GM23338 (cell line): ENCODE measurements around the gene HMGCS2. TPM values are rescaled to one million over a fixed set of nuclear protein-coding genes. Genes with fewer than 3 reads are reported as not detected.

ENCODE experiments used
- ATAC-seq: fragments of 200-7000 bp; cut with Tn5 transposase; 3 replicates; pipeline ENCODE4 v1.9.1; 2020
- DNase-seq: peaks from one replicate; pipeline ENCODE4 v3.0.0-alpha.2; 2015; ENCODE audit warnings: low spot score
- H2AFZ ChIP-seq: fragments of 200-600 bp; sonication (generic); 2 replicates; pipeline ENCODE4 v1.8.0; 2016; ENCODE audit warnings: antibody characterized with exemption, mild to moderate bottlenecking, moderate library complexity
- H3F3A ChIP-seq: fragments of 200-600 bp; sonication (generic); replicated peaks from 2 replicates; pipeline ENCODE4 v1.8.0; 2017; ENCODE audit warnings: antibody characterized with exemption, mixed run types, low read depth
- H3K27ac ChIP-seq: fragments of 200-600 bp; sonication (generic); 2 replicates; pipeline ENCODE4 v1.6.1; 2016; ENCODE audit warnings: low read depth
- H3K27me3 ChIP-seq: fragments of 200-600 bp; sonication (generic); 2 replicates; pipeline ENCODE4 v1.8.0; 2016; ENCODE audit warnings: mild to moderate bottlenecking, mixed run types, moderate library complexity; ENCODE audit not compliant: insufficient read depth
- H3K36me3 ChIP-seq: fragments of 200-600 bp; sonication (generic); 2 replicates; pipeline ENCODE4 v1.8.0; 2016; ENCODE audit warnings: mild to moderate bottlenecking; ENCODE audit not compliant: insufficient read depth
- H3K4me1 ChIP-seq: fragments of 200-600 bp; sonication (generic); 2 replicates; pipeline ENCODE4 v1.8.0; 2016; ENCODE audit warnings: mild to moderate bottlenecking, moderate library complexity; ENCODE audit not compliant: insufficient read depth
- H3K4me2 ChIP-seq: fragments of 200-600 bp; sonication (generic); 2 replicates; pipeline ENCODE4 v1.7.1; 2017; ENCODE audit warnings: mixed run types
- H3K4me3 ChIP-seq: fragments of 200-600 bp; sonication (generic); 2 replicates; pipeline ENCODE4 v1.6.1; 2016; ENCODE audit warnings: mixed run types
- H3K79me2 ChIP-seq: fragments of 200-600 bp; sonication (generic); replicated peaks from 2 replicates; pipeline ENCODE4 v1.8.0; 2017; ENCODE audit warnings: mild to moderate bottlenecking; ENCODE audit not compliant: insufficient read depth
- H3K9me2 ChIP-seq: fragments of 200-600 bp; sonication (generic); 2 replicates; pipeline ENCODE4 v1.8.0; 2017; ENCODE audit not compliant: insufficient read depth
- H4K20me1 ChIP-seq: fragments of 200-600 bp; sonication (generic); replicated peaks from 2 replicates; pipeline ENCODE4 v1.8.0; 2017; ENCODE audit warnings: mild to moderate bottlenecking; ENCODE audit not compliant: insufficient read depth
- H3K27ac Mint-ChIP-seq: 2 replicates; pipeline ENCODE4 v1.8.0; 2020; ENCODE audit warnings: inconsistent platforms, mild to moderate bottlenecking, moderate library complexity, mixed read lengths
- H3K27me3 Mint-ChIP-seq: 3 replicates; pipeline ENCODE4 v1.8.0; 2022; ENCODE audit warnings: low read depth, mild to moderate bottlenecking, moderate library complexity, mixed read lengths, inconsistent platforms; ENCODE audit not compliant: insufficient read depth, poor library complexity
- H3K36me3 Mint-ChIP-seq: 3 replicates; pipeline ENCODE4 v1.8.0; 2021; ENCODE audit warnings: low read depth, mild to moderate bottlenecking, inconsistent platforms, moderate library complexity, mixed read lengths
- H3K4me1 Mint-ChIP-seq: 3 replicates; pipeline ENCODE4 v1.8.0; 2020; ENCODE audit warnings: mild to moderate bottlenecking, inconsistent platforms, mixed read lengths
- H3K4me3 Mint-ChIP-seq: 3 replicates; pipeline ENCODE4 v1.8.0; 2021; ENCODE audit warnings: moderate library complexity, mild to moderate bottlenecking, inconsistent platforms, mixed read lengths
- H3K9me3 Mint-ChIP-seq: 3 replicates; pipeline ENCODE4 v1.8.0; 2020; ENCODE audit warnings: moderate library complexity, mild to moderate bottlenecking, inconsistent platforms, mixed read lengths
- CREB1 ChIP-seq: fragments of 250-450 bp; sonication (Bioruptor Pico); IDR thresholded peaks from 2 replicates; pipeline ENCODE4 v1.5.0; 2020; ENCODE audit warnings: low read depth, mild to moderate bottlenecking, moderate library complexity
- ETS1 ChIP-seq: IDR thresholded peaks from 2 replicates; pipeline ENCODE4 v1.6.1; 2016; ENCODE audit warnings: antibody characterized with exemption
- EZH2 ChIP-seq: fragments of 200-600 bp; sonication (generic); IDR thresholded peaks from one replicate; pipeline ENCODE4 v1.8.0; 2017; ENCODE audit warnings: antibody characterized with exemption, mild to moderate bottlenecking, low read depth; ENCODE audit not compliant: unreplicated experiment
- EZH2phosphoT487 ChIP-seq: fragments of 200-600 bp; sonication (generic); IDR thresholded peaks from one replicate; pipeline ENCODE4 v1.8.1; 2018; ENCODE audit warnings: antibody characterized with exemption; ENCODE audit not compliant: unreplicated experiment
- JUNB ChIP-seq: IDR thresholded peaks from one replicate; pipeline ENCODE4 v1.6.1; 2016; ENCODE audit warnings: antibody characterized with exemption; ENCODE audit not compliant: unreplicated experiment
- NANOG ChIP-seq: IDR thresholded peaks from 2 replicates; pipeline ENCODE4 v1.6.1; 2016; ENCODE audit warnings: antibody characterized with exemption, borderline replicate concordance
- POLR2AphosphoS5 ChIP-seq: IDR thresholded peaks from 2 replicates; pipeline ENCODE4 v1.6.1; 2016; ENCODE audit warnings: antibody characterized with exemption, low read depth
- STAT1 ChIP-seq: IDR thresholded peaks from one replicate; pipeline ENCODE4 v1.6.1; 2016; ENCODE audit warnings: antibody characterized with exemption; ENCODE audit not compliant: unreplicated experiment
- ZNF114 ChIP-seq: fragments of 250-450 bp; sonication (Bioruptor Pico); IDR thresholded peaks from 2 replicates; pipeline ENCODE4 v1.5.0; 2020; ENCODE audit warnings: mild to moderate bottlenecking, moderate library complexity
- ZNF331 ChIP-seq: fragments of 250-450 bp; sonication (Bioruptor Pico); IDR thresholded peaks from 2 replicates; pipeline ENCODE4 v1.5.0; 2020; ENCODE audit warnings: low read depth, mild to moderate bottlenecking, moderate library complexity
- ZNF462 ChIP-seq: fragments of 250-450 bp; sonication (Bioruptor Pico); IDR thresholded peaks from 2 replicates; pipeline ENCODE4 v1.5.0; 2020; ENCODE audit warnings: mild to moderate bottlenecking, moderate library complexity
- polyA plus RNA-seq: library from polyadenylated mRNA; unstranded; fragments of >200 nt; fragmentation: Nextera tagmentation; extraction: Ambion mirVana; gene quantifications from 2 replicates; pipeline ENCODE4 v1.2.1, GENCODE V29; 2016
- total RNA-seq: library from RNA; depleted of rRNA; stranded (reverse); fragments of >200 nt; shearing (Covaris generic); gene quantifications from 2 replicates; pipeline ENCODE4 v1.2.3, GENCODE V29; 2014
- TF ChIP-seq, protein P1 (sequence below), 2 experiments: fragments of 200-600 bp in 1 of 2; sonication (generic) in 1 of 2; conservative IDR thresholded peaks; 2 replicates each; pipeline versions ENCODE4 v1.5.1 to v1.6.1; 2016 to 2017; ENCODE audit warnings: antibody characterized with exemption in 2 of 2, low read depth in 2 of 2, mild to moderate bottlenecking in 2 of 2, moderate library complexity in 1 of 2
- TF ChIP-seq, protein P2 (sequence below): IDR thresholded peaks from one replicate; pipeline ENCODE4 v1.6.1; 2018; ENCODE audit warnings: antibody characterized with exemption; ENCODE audit not compliant: unreplicated experiment

The HMGCS2 gene
- total and polyA plus RNA-seq, 2 experiments from 2014 or later = not detected

- DNase-seq (no peak), ATAC-seq (no peak)
- H3K27ac ChIP-seq = no peak overlapping the region
- no peak overlapping the region for H3K4me3 Mint-ChIP-seq
- TF ChIP-seq ZNF114 = no peak
- no peak for TF ChIP-seq EZH2
- no peak for TF ChIP-seq ZNF331 (CRISPR knock-in tag)
- TF ChIP-seq, protein P1, sequence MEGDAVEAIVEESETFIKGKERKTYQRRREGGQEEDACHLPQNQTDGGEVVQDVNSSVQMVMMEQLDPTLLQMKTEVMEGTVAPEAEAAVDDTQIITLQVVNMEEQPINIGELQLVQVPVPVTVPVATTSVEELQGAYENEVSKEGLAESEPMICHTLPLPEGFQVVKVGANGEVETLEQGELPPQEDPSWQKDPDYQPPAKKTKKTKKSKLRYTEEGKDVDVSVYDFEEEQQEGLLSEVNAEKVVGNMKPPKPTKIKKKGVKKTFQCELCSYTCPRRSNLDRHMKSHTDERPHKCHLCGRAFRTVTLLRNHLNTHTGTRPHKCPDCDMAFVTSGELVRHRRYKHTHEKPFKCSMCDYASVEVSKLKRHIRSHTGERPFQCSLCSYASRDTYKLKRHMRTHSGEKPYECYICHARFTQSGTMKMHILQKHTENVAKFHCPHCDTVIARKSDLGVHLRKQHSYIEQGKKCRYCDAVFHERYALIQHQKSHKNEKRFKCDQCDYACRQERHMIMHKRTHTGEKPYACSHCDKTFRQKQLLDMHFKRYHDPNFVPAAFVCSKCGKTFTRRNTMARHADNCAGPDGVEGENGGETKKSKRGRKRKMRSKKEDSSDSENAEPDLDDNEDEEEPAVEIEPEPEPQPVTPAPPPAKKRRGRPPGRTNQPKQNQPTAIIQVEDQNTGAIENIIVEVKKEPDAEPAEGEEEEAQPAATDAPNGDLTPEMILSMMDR (conservative IDR thresholded peaks at IDR 0.05; ENCODE audit: low read depth in 2 of 2) = no peak
- no peak for TF ChIP-seq NANOG
- no peak for TF ChIP-seq ETS1
- no peak for TF ChIP-seq ZNF462
- TF ChIP-seq CREB1 (CRISPR knock-in tag) = no peak
- no peak for TF ChIP-seq EZH2phosphoT487
- TF ChIP-seq JUNB = no peak
- TF ChIP-seq, protein P2, sequence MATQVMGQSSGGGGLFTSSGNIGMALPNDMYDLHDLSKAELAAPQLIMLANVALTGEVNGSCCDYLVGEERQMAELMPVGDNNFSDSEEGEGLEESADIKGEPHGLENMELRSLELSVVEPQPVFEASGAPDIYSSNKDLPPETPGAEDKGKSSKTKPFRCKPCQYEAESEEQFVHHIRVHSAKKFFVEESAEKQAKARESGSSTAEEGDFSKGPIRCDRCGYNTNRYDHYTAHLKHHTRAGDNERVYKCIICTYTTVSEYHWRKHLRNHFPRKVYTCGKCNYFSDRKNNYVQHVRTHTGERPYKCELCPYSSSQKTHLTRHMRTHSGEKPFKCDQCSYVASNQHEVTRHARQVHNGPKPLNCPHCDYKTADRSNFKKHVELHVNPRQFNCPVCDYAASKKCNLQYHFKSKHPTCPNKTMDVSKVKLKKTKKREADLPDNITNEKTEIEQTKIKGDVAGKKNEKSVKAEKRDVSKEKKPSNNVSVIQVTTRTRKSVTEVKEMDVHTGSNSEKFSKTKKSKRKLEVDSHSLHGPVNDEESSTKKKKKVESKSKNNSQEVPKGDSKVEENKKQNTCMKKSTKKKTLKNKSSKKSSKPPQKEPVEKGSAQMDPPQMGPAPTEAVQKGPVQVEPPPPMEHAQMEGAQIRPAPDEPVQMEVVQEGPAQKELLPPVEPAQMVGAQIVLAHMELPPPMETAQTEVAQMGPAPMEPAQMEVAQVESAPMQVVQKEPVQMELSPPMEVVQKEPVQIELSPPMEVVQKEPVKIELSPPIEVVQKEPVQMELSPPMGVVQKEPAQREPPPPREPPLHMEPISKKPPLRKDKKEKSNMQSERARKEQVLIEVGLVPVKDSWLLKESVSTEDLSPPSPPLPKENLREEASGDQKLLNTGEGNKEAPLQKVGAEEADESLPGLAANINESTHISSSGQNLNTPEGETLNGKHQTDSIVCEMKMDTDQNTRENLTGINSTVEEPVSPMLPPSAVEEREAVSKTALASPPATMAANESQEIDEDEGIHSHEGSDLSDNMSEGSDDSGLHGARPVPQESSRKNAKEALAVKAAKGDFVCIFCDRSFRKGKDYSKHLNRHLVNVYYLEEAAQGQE = no peak
- TF ChIP-seq STAT1 = no peak
- no peak for TF ChIP-seq POLR2AphosphoS5
- no peaks in the 10 kb centered on the region for H3K79me2 ChIP-seq
- no peaks in the 10 kb centered on the region for H3K27me3 ChIP-seq
- H3K27ac Mint-ChIP-seq = no peak overlapping the region
- no peak overlapping the region for H3K4me3 ChIP-seq
- no peak overlapping the region for H3K4me2 ChIP-seq
- no peaks in the 10 kb centered on the region for H3F3A ChIP-seq
- no peaks in the 10 kb centered on the region for H3K4me1 ChIP-seq
- no peaks in the 10 kb centered on the region for H3K36me3 Mint-ChIP-seq
- H3K36me3 ChIP-seq = no peaks in the 10 kb centered on the region
- no peaks in the 10 kb centered on the region for H4K20me1 ChIP-seq
- H2AFZ ChIP-seq = no peak overlapping the region
- no peaks in the 10 kb centered on the region for H3K4me1 Mint-ChIP-seq
- peaks cover 2% of the 10 kb centered on the region for H3K27me3 Mint-ChIP-seq
- no peaks in the 10 kb centered on the region for H3K9me2 ChIP-seq
- no peaks in the 10 kb centered on the region for H3K9me3 Mint-ChIP-seq
These were observed 26.2 kb upstream of the HMGCS2 start for GRCh38 chr1:119794876-119795240.
